Ecto neural progenitor cell (in vitro differentiated cells): ENCODE data around the gene SMCO1.
A peak's percentile ranks its signal among the peaks of the same experiment; 100 is the strongest.
"Not testable (repeated sequence)": the region's sequence is repeated elsewhere in the genome, so short reads cannot be mapped to it uniquely, and the experiment has no call there.

Experiments
- DNase-seq: peaks from one replicate; pipeline ENCODE4 v3.0.0-alpha.2; 2018; ENCODE audit warnings: low spot score

The SMCO1 gene

GRCh38 chr3:196521291-196521690, 6.1 kb upstream of the SMCO1 start:
- not testable (repeated sequence) for DNase-seq

GRCh38 chr3:196519718-196520082, 4.6 kb upstream of the SMCO1 start:
- no peak for DNase-seq

- DNase-seq = no peak
These were observed 4.0 kb upstream of the SMCO1 start for GRCh38 chr3:196518966-196519717.

GRCh38 chr3:196517919-196518318, 2.8 kb upstream of the SMCO1 start:
- no peak for DNase-seq

GRCh38 chr3:196517162-196517800, 2.1 kb upstream of the SMCO1 start:
- DNase-seq = no peak

- DNase-seq = no peak
These were observed 813 bp downstream of the SMCO1 start for GRCh38 chr3:196514350-196514716.

GRCh38 chr3:196513697-196514349, 1.3 kb downstream of the SMCO1 start:
- no peak for DNase-seq

GRCh38 chr3:196511646-196512425, 3.3 kb downstream of the SMCO1 start:
- DNase-seq = not testable (repeated sequence)

- DNase-seq = not testable (repeated sequence)
These were observed 4.0 kb downstream of the SMCO1 start for GRCh38 chr3:196511108-196511507.

- DNase-seq = no peak
These were observed 8.5 kb downstream of the SMCO1 start for GRCh38 chr3:196506687-196507086.

- no peak for DNase-seq
These were observed 10.6 kb downstream of the SMCO1 start for GRCh38 chr3:196504556-196504955.

- DNase-seq = not testable (repeated sequence)
These were observed 11.1 kb downstream of the SMCO1 start for GRCh38 chr3:196504077-196504398.

GRCh38 chr3:196503196-196504076, 11.7 kb downstream of the SMCO1 start, which contains the start of gene RNF168:
TSS of gene RNF168 (minus strand) at chr3:196503768. CDS start at chr3:196503173, 595 bp downstream.
- peak; percentile 96 for DNase-seq

- peak; percentile 54 for DNase-seq
These were observed 12.4 kb downstream of the SMCO1 start for GRCh38 chr3:196502775-196503195.

- DNase-seq = no peak
These were observed 13.7 kb downstream of the SMCO1 start for GRCh38 chr3:196501316-196502044.

- DNase-seq = no peak
These were observed 15.2 kb downstream of the SMCO1 start for GRCh38 chr3:196499807-196500524.

GRCh38 chr3:196499061-196499460, 16.1 kb downstream of the SMCO1 start:
- no peak for DNase-seq

- DNase-seq = no peak
These were observed 16.8 kb downstream of the SMCO1 start for GRCh38 chr3:196498297-196498696.

- DNase-seq = no peak
These were observed 19.0 kb downstream of the SMCO1 start for GRCh38 chr3:196496183-196496582.

- no peak for DNase-seq
These were observed 21.9 kb downstream of the SMCO1 start for GRCh38 chr3:196493292-196493691.
